ENCODE data around the gene RAB40C.
"Not testable (repeated sequence)": the region's sequence is repeated elsewhere in the genome, so short reads cannot be mapped to it uniquely, and the experiment has no call there.

RAB40C gene

DNA sequence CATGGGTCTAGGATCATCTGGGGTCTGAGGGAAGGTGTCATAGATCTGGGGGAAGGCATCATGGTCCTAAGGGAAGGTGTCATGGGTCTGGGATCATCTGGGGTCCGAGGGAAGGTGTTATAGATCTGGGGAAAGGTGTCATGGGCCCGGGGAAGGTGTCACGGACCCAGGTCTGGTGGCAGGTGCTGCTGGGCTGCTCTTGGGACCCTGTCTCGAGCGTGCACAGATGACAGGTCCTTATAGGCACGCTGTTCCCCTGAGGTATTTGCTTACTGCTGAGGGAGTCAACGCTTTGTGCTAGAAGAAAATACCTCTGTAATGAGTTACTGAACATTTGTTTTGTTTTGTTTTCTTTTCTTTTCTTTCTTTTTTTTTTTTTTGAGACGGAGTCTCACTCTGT is 1.4 kb downstream of the RAB40C start:
- no peak for DNase-seq

GRCh38 chr16:591892-592517 is 2.1 kb downstream of the RAB40C start:
- DNase-seq = no peak

DNA sequence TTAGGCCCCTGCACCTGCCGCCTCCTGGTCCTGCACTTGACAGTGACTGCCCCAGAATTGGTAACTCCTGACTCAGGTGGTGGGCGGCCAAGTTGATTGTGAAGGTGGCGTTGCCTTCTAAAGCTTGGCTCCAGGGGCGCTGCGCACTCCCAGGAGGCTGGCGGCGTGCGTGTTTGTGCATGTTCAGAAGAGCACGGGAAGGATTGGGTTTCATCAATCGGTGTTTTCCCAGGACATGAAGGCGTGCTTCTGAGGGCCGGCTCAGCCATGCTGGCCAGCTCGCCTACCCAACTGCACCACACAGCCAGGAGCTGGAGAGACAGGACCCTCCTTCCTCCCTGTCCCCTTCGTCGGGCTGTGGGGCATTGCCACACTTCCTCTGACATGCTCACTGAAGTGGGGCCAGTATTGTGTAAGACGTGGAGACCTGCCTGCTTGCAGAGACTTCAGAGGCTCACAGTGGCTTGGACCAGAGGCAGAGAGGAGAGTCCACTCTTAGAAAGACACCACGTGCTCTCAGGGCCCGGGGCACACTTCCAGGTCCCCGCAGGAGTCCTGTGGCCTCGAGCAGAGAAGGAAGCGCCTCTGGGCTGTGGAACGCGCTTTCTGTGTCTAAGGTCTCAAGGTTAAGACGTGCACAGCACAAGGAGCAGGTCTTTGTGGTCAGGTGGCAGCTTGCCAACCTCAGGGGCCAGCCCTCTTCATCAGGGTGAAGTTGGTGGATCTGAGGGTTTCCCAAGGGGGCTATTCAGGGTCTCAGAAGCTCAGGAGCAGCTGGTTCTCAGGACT is 2.8 kb downstream of the RAB40C start:
- no peak for DNase-seq

GRCh38 chr16:593406-593805 is 3.5 kb downstream of the RAB40C start:
- DNase-seq = no peak

DNA sequence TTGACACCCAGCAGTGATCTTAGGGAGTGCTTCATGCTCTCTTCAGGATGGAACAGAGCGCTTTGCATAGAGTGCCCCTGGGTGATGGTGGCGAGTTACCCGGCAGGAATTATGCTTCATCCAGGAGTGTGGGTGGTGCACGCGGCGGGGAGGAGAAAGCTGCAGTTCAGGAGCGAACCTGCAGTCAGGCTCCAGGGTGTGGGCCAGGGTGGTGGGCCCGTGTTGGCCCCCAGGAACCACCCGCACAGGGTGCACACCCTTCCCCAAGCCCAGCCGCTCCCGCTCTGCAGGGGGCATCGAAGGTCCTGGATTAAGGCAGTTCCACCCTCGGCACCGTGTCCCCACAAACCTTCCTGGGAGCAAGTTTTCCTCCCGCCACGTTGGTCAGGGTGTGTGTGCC is 3.9 kb downstream of the RAB40C start:
- DNase-seq = no peak

- no peak for DNase-seq
Measured at GRCh38 chr16:595094-595528, 5.2 kb downstream of the RAB40C start.

DNA sequence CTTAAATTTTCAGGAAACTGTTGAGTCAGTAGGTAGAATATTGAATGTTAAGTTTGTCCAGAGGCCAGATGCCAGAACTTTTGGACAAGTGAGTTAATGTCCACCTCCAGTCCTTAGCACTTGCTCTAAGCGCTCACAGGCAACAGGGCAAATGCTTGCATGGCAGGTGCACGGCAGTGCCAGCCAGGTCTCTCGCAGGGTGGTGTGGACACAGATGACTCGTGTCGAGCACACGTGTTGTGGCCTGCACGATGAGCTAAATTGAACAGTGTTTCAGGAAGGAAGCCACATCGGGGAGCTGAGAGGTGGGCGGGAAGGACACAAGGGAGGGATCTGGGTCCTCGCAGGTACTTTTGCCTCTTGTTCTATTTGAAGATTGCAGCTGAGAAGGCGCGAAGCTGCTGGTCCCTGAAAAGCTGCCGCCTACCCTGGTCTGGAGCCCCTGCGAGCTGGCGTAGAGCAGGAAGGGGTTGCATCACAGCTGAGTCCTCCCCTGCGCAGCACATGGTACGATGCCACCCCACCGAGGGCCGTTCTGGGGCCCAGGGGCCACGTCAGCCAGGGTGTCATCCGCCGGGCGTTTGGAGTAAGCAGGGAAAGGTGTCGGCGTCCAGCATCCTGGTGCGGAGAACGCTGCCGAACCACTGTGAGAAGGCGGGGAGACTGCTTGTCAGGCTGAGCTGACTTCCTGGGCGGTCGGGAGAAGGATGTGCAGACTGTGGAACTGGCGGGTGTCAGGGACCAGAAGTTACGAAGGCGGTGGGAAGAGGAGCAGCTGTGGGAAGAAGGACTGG is 6.3 kb downstream of the RAB40C start:
- no peak for DNase-seq

DNA sequence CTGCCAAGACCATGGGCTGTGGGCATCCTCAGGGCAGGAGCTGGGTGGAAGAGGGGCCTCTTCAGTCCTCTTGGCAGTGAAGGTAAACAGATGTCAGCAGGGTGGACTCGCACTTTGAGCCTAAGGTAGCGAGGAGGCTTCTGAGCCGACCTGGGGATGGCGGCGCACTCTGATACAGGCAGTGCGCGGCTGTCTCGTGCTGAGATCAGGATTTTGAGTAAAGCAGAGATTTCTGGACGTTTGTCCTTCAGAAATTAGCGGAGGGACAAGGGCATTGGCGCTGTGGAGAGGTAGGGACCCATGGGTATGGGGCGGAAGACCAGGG is 6.8 kb downstream of the RAB40C start:
- no peak for DNase-seq

DNA sequence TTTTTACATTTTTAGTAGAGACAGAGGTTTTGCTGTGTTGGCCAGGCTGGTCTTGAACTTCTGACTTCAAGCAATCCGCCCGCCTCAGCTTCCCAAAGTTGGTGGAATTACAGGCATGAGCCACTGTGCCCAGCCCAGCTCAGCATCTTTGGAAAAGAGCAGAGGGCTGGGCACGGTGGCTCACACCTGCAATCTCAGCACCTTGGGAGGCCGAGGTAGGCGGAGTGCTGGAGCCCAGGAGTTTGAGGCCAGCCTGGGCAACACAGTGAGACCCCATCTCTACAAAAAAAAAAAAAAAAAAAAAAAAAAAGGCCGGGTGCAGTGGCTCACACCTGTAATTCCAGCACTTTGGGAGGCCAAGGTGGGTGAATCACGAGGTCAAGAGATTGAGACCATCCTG is 7.8 kb downstream of the RAB40C start:
- not testable (repeated sequence) for DNase-seq

- DNase-seq = no peak
Measured at GRCh38 chr16:598823-599739, 9.2 kb downstream of the RAB40C start.

GRCh38 chr16:600781-601180 is 10.9 kb downstream of the RAB40C start:
- no peak for DNase-seq

DNA sequence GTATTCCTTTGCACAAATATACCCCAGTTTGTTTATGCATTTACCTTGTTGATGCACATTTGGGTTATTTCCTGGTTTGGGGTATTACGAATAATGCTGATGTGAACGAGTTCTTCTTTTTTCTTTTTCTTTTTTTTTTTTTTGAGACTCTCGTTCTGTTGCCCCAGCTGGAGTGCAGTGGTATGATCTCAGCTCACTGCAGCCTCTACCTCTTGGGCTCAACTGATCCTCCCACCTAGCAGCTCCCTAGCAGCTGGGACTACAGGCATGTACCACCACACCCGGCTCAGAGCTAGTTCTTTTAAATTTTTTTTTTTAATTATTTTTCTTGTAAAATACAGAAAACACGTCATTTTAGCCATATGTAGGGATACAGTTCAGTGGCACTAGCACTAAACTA is 14.1 kb downstream of the RAB40C start:
- no peak for DNase-seq

DNA sequence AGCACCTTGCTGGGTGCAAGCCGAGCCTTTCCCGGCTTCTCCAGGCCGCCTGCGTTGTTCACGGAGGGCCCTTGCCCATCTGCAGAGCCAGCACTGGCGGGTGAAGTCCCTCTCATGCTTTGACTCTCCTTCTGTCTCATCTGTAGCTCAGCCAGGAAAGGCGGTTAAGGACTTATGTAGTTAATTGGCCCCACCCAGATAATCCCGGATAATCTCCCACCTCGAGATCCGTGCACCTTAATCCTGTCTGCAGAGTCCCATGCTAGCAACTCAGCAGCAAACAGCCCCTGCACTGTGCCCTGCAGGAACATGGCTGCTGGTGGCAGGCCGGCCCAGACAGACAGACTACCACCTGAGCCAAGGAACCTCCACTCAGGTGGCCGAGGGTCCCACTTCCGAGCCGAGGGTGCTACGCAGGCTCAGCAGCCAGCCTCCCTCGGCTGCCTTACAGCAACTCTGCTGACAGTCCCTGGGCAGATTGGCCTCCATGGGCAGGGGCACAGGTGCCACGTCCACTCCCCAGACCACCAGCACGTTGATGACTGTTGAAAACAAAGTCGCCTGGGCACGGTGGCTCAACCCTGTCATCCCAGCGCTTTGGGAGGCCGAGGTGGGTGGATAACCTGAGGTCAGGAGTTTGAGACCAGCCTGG is 16.9 kb downstream of the RAB40C start:
- no peak for DNase-seq

GRCh38 chr16:608019-608418 is 18.2 kb downstream of the RAB40C start:
- DNase-seq = peak; percentile 42

GRCh38 chr16:609316-609715 is 19.4 kb downstream of the RAB40C start:
- no peak for DNase-seq

- no peak for DNase-seq
Measured at GRCh38 chr16:609984-610383, 20.1 kb downstream of the RAB40C start.

DNA sequence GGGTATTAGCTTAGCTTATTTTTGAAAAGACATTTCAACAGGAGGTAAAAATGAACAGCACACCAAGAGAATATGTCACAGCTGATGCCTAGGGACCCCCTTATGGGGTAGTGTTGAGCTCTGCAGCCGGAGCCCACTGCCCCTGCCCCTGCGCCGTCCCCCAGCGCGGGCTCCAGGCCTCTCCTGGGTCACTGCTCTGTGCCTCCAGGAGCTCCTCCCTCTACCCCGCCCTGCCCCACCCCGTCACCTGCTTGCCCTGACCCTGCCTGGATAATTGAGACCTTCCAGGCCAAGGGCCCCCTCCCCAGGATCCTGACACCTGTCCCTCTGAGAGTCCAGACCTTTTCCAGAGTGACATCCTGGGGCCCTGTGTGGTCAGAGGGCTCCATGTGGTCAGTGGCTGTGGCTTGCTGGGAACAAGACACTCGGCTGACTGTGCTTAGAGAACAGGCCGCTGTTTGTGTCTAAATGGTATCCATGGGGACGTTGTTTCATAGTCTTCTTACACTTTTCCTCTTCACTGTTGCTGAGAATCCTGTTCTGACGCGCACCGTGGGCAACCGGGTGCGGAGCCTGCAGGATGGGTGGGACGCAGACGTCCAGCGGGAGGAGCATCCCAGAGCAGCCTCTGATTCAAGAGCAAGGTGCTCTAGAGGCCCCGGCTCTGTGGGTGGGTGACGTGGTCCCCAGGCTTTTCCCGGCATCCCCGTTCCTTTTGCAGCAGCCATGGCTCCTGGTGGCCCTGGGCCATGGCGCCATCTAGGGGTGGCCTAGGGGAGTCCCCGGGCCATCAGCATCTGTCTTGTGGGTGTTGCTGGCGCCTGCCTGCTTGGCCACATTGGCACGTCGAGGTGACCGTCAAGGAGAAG is 20.9 kb downstream of the RAB40C start:
- DNase-seq = peak; percentile 65

DNA sequence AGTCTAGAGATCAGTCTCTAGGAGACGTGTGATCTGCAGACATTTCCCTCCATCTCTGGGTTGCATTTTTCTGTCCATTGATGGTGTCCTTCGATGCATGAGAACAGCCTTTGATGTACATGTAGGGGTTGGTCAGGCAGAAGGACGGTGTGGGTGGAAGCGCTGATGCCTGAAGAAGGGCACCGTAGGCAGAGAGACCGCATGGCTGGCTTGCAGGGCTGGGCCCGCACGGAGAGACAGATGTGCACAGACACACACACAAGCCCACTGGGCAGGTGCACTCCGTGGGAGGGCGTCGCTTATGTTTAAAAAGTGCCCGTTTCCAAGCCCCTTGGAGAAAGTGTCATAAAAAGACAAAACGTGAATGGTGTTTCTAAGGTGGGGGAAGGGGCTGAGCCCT is 25.3 kb downstream of the RAB40C start:
- DNase-seq = no peak

- no peak for DNase-seq
Measured at GRCh38 chr16:616733-617586, 27.1 kb downstream of the RAB40C start.

DNA sequence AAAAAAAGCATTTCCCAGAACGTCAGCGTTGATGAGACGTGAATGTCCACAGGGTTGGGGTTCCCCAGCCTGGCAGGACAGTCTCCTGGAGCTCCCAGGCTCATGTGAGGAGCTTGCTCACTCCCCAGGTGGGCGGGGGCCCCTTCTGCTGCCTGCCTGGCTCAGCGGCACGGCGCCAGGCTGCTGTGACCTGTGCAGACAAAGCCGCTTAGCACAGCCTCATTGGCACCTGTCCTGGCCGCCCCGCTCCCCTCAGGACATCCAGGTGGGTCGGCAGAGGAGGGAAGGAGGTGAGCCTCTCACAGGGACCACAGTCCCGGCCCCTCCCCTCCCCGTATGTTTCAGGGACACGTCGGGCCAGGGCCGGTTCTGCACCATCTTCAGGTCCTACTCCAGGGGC is 28.0 kb downstream of the RAB40C start:
- DNase-seq = no peak

All from stimulated activated CD4-positive, alpha-beta T cell treated with anti-CD3 and anti-CD28 coated beads, Interleukin-4, amount 100 ng/mL, for 24 hours (primary cell).